Memory B cell (primary cell): ENCODE data around the gene GSG1L2.

ENCODE experiments used
- ATAC-seq: fragments of 150-1000 bp; cut with Tn5 transposase; 2 replicates; pipeline ENCODE4 v1.10.0; 2021; ENCODE audit warnings: low read depth, mild to moderate bottlenecking, moderate library complexity
- DNase-seq, 2 donors: peaks; one replicate each; pipeline ENCODE4 v3.0.0; 2022; ENCODE audit warnings: low spot score in 2 of 2
- H3K27ac Mint-ChIP-seq: one replicate; pipeline ENCODE4 v1.8.0; 2022; ENCODE audit warnings: mild to moderate bottlenecking, moderate library complexity, mixed read lengths
- H3K27me3 Mint-ChIP-seq: one replicate; pipeline ENCODE4 v1.8.0; 2022; ENCODE audit warnings: mixed read lengths
- H3K36me3 Mint-ChIP-seq: one replicate; pipeline ENCODE4 v1.8.0; 2022; ENCODE audit warnings: mild to moderate bottlenecking, mixed read lengths
- H3K4me1 Mint-ChIP-seq: one replicate; pipeline ENCODE4 v1.8.0; 2022; ENCODE audit warnings: mixed read lengths
- H3K4me3 Mint-ChIP-seq: one replicate; pipeline ENCODE4 v1.8.0; 2022; ENCODE audit warnings: mild to moderate bottlenecking, moderate library complexity, mixed read lengths
- H3K9me3 Mint-ChIP-seq: one replicate; pipeline ENCODE4 v1.8.0; 2022; ENCODE audit warnings: mixed read lengths

GSG1L2 gene

DNA sequence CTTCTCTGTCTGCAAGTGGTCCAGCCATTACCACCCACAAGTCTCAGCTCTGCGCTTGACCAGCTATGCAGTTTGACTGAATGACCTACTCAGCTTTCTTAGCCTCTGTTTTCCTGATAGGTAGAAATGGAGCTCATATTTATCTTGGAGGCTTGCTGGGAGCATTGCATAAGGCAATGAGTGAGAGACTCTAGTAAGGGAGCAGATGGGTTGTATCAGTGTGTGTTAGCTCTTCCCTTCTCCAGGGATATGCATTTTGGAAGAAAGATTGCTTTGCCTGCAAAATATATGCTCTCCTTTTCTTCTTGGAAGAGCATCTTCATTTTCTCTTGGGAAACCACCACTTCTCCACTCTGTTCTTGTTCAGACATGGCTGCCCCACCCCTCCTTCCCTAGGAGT, 56.6 kb downstream of the GSG1L2 start:
- Mint-ChIP-seq H3K4me1 (no peaks in the 10 kb centered on the region), H3K9me3 (no peaks in the 10 kb centered on the region), H3K36me3 (no peaks in the 10 kb centered on the region), H3K4me3 (no peak overlapping the region), H3K27me3 (peaks cover 10% of the 10 kb centered on the region), H3K27ac (no peak overlapping the region)
- ATAC-seq, result no peak
- no peak for DNase-seq

DNA sequence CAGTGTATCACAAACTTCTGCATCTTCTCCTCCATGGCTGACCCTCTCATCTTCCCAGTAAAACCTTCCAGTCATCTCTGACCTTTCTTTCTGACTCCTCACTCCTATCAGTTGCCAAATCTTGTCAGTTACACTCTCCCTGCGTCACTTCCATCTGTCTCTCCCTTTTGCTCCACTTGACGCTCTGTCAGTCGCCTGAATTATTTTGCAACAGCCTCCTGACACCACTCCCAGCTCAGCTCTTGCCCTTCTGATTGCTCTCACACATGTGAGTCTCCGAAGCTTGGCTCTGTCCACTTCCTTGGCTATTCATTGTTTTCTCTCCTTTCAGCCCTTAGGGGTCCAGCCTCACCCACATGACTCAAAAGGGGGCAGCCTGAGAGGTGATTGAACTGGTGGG, 58.2 kb downstream of the GSG1L2 start:
- ATAC-seq (no peak), DNase-seq (no peak)
- Mint-ChIP-seq H3K4me1 (no peaks in the 10 kb centered on the region), H3K36me3 (no peaks in the 10 kb centered on the region), H3K4me3 (no peak overlapping the region), H3K9me3 (no peaks in the 10 kb centered on the region), H3K27me3 (peaks cover 8% of the 10 kb centered on the region), H3K27ac (no peak overlapping the region)

DNA sequence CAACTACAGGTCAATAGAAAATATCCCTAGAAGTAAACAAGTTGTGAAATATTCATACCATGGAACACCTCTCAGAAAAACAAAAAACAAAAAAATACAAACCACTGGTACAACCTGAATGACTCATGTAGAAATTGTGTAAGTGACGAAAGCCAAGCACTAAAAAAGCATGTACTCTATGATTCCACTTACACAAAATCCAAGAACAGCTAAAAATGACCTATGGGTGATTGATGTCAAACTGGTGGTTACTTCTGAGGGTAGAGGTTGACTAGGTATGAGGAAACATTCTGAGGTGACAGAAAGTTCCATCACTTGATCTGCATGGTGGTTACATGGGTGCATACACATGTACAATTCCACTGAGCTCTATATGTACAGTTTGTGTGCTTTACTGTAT, 61.6 kb downstream of the GSG1L2 start:
- no peak for ATAC-seq
- Mint-ChIP-seq H3K4me1 (no peaks in the 10 kb centered on the region), H3K36me3 (no peaks in the 10 kb centered on the region), H3K9me3 (peaks cover 2% of the 10 kb centered on the region), H3K27ac (no peak overlapping the region), H3K27me3 (peaks cover 5% of the 10 kb centered on the region), H3K4me3 (no peak overlapping the region)
- DNase-seq, result no peak

DNA sequence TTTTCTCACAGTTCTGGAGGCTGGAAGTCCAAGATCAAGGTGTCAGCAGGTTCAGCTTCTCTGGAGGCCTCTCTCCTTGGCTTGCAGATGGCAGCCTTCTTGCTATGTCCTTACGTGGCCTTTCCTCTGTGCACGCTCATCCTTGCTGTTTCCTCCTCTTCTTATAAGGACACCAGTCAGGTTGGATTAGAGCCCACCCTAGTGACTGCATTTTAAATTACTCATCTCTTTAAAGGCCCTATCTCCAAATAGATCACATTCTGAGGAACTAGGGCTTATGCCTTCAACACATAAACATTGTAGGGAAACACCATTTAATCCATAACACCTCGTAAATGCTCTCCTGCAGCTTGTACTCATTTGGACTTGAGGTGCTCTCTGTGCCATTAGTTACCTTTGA, 66.8 kb downstream of the GSG1L2 start:
- H3K36me3 Mint-ChIP-seq, result peaks cover 2% of the 10 kb centered on the region
- H3K27ac Mint-ChIP-seq, result no peak overlapping the region
- peaks cover 4% of the 10 kb centered on the region for H3K9me3 Mint-ChIP-seq
- ATAC-seq (no peak), DNase-seq (no peak)
- peaks cover 5% of the 10 kb centered on the region for H3K27me3 Mint-ChIP-seq
- H3K4me3 Mint-ChIP-seq, result no peak overlapping the region
- no peaks in the 10 kb centered on the region for H3K4me1 Mint-ChIP-seq
